ENCODE data around the gene VAC14.

DNA sequence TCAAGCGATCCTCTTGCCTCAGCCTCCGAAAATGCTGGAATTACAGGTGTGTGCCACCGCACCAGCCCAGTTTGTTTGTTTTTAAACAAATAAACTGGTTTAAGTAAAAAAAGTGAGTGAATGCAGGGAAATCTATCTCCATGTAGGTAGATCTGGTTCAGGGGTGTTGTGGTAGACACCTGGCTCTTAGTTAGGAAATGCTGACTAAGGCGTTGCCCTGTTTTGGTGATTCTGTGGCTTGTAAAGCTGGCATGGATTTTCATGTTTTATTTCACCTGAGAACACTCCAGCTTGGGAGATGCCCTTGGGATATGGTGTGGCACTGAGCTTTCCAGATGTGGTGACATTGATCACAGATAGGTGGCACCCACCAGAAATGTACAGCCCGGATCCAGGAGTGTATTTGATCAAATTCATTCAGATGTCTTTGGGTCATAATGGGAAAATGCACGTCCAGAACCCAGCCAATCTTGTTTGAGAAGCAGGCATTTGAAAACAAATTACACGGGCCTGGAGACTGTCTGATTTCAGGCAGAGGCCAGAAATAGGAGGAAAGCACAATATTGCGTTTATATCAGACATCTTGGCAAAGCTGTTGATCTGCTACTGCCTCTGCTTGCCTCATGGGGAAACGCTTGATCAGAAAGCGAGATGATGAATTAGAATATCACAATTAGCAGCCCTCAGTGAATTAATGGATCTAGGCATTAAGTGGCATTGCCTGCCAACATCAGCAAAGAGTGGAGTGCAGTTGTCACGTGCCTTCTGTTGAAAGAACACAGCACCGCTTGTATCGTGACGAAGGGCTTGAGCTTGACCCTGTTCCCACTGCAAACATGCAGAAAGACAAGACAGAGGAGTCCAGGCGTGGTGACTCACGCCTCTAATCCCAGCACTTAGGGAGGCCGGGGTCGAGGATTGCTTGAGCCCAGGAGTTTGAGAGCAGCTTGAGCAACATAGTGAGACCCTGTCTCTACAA, 161.9 kb downstream of the VAC14 start:
- TF ChIP-seq, protein P1, sequence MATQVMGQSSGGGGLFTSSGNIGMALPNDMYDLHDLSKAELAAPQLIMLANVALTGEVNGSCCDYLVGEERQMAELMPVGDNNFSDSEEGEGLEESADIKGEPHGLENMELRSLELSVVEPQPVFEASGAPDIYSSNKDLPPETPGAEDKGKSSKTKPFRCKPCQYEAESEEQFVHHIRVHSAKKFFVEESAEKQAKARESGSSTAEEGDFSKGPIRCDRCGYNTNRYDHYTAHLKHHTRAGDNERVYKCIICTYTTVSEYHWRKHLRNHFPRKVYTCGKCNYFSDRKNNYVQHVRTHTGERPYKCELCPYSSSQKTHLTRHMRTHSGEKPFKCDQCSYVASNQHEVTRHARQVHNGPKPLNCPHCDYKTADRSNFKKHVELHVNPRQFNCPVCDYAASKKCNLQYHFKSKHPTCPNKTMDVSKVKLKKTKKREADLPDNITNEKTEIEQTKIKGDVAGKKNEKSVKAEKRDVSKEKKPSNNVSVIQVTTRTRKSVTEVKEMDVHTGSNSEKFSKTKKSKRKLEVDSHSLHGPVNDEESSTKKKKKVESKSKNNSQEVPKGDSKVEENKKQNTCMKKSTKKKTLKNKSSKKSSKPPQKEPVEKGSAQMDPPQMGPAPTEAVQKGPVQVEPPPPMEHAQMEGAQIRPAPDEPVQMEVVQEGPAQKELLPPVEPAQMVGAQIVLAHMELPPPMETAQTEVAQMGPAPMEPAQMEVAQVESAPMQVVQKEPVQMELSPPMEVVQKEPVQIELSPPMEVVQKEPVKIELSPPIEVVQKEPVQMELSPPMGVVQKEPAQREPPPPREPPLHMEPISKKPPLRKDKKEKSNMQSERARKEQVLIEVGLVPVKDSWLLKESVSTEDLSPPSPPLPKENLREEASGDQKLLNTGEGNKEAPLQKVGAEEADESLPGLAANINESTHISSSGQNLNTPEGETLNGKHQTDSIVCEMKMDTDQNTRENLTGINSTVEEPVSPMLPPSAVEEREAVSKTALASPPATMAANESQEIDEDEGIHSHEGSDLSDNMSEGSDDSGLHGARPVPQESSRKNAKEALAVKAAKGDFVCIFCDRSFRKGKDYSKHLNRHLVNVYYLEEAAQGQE (IDR thresholded peaks at IDR 0.05; ENCODE audit: insufficient read depth in 1 of 2, low read depth in 2 of 2, low read length in 2 of 2): no peak
- TF ChIP-seq POLR2AphosphoS5 (IDR thresholded peaks at IDR 0.05; ENCODE audit: low read depth, low read length) (no peak), SIN3A (IDR thresholded peaks at IDR 0.05; ENCODE audit: borderline replicate concordance, insufficient read depth, low read length) (no peak), TAF1 (IDR thresholded peaks at IDR 0.05; ENCODE audit: borderline replicate concordance, insufficient read depth, low read length) (no peak)
